Measurements from ENCODE around the gene RPUSD1. TPM values are rescaled to one million over a fixed set of nuclear protein-coding genes. Genes with fewer than 3 reads are reported as not detected.

The RPUSD1 gene
- total and polyA plus RNA-seq, 8 donors = 9.0 to 43.7 (median 20.1) TPM

DNA sequence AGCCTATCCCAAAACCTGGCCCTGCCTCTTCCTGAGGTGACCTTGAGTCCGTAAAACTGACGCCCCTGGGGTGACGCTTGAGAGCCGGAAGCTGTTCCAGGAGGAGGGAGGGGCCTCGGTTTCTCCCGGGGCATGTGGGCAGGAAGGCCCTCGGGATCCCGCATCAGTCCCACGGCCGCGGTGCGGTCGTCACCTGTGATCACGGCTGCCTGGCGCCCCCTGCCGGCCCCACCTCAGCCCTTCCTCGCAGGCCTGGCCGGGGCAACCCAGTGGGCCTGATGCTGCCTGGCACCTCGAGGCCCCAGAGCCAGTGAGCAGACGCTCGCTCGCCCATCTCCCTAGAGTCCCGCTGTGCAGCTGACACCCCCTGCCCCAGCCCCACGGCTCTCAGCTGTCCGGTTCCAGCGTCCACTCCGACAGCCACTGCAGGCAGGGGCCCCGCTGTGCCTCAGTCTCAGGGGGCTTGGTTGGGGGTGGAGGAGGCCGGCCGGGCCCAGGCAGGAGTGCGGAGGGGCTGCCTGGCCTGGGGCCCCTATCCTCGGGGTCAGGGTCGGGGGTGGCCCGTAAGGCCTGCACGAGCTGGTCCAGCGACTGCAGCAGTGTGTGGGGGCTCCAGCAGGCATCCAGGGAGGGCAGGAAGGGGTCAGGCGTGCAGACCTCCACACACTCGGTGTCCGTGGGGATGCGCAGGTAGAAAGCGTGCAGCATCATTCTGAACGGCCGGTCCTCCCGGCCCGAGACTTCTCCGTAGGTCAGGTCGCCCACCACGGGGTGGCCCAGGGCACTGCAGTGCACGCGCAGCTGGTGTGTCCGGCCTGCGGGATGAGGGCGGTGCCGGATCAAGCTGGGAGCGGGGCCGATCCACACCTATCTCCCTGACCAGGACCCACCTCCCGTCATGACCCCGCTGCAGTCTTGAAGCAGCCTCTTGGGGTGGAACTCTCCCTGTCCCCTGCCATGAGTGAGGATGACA, 2.3 kb downstream of the RPUSD1 start:
- Histone ChIP-seq H3K9me3 (no peaks in the 10 kb centered on the region), H3K4me3 (no peak overlapping the region), H3K27me3 (peaks cover 0 to 26% (median 7%) of the 10 kb centered on the region in 3 donors), H3K36me3 (peaks cover 6 to 22% (median 16%) of the 10 kb centered on the region in 4 donors), H3K27ac (no peak overlapping the region), H3K4me1 (peaks cover 26 to 62% (median 53%) of the 10 kb centered on the region in 4 donors)
- 42 to 68% (median 63%) methylated on average over 34 to 58 of the region's 58 CpGs for WGBS, 5 donors
- TF ChIP-seq EP300 (IDR thresholded peaks at IDR 0.05) (no peak), CTCF (IDR thresholded peaks at IDR 0.05) (peak in 5 of 7 experiments; percentile 42 to 83 (median 65))
- peak; percentile 82 to 83 for DNase-seq
- intact Hi-C loops (cut with DNase I; ENCODE audit: low total_unique reads) = no loop called here

- Histone ChIP-seq H3K27ac (no peak overlapping the region), H3K36me3 (peaks cover 6 to 22% (median 16%) of the 10 kb centered on the region in 4 donors), H3K4me1 (peaks cover 24 to 58% (median 50%) of the 10 kb centered on the region in 4 donors), H3K4me3 (no peak overlapping the region), H3K27me3 (peaks cover 0 to 40% (median 7%) of the 10 kb centered on the region in 3 donors), H3K9me3 (no peaks in the 10 kb centered on the region)
- intact Hi-C loops (cut with DNase I; ENCODE audit: low total_unique reads) = loop anchor here (5.0 kb wide), 1 partner anchor 72 kb away; no protein-coding TSS in a partner anchor
- DNase-seq = no peak
- TF ChIP-seq POLR2AphosphoS5 (IDR thresholded peaks at IDR 0.05) = no peak
- no peak for TF ChIP-seq EP300 (IDR thresholded peaks at IDR 0.05)
- TF ChIP-seq CTCF (IDR thresholded peaks at IDR 0.05) = no peak
- TF ChIP-seq POLR2A (IDR thresholded peaks at IDR 0.05) = no peak
- 83 to 95% (median 90%) methylated on average over 13 to 19 of the region's 19 CpGs for WGBS, 5 donors
Observed at GRCh38 chr16:784431-784830, 3.8 kb downstream of the RPUSD1 start.

GRCh38 chr16:783404-784161, 4.6 kb downstream of the RPUSD1 start:
- intact Hi-C loops (cut with DNase I; ENCODE audit: low total_unique reads) = loop anchor here (5.0 kb wide), 1 partner anchor 71 kb away; no protein-coding TSS in a partner anchor
- WGBS, 5 donors = 27 to 43% (median 31%) methylated on average over 10 to 17 of the region's 17 CpGs
- Histone ChIP-seq H3K4me1 (peaks cover 16 to 50% (median 42%) of the 10 kb centered on the region in 4 donors), H3K4me3 (no peak overlapping the region), H3K27ac (peak overlapping the region in 3 of 5 donors; percentile 17 to 42 (median 20)), H3K36me3 (peaks cover 6 to 22% (median 16%) of the 10 kb centered on the region in 4 donors), H3K9me3 (no peaks in the 10 kb centered on the region), H3K27me3 (peaks cover 0 to 46% (median 8%) of the 10 kb centered on the region in 3 donors)
- TF ChIP-seq POLR2AphosphoS5 (IDR thresholded peaks at IDR 0.05) (no peak), EP300 (IDR thresholded peaks at IDR 0.05) (no peak), POLR2A (IDR thresholded peaks at IDR 0.05) (no peak), CTCF (IDR thresholded peaks at IDR 0.05) (no peak)
- DNase-seq = peak; percentile 43 to 56

Measured in stomach (tissue), 9 donors.